Effector CD4-positive, alpha-beta T cell (primary cell): ENCODE data around the gene FOXN3.

Experiments used
- DNase-seq: peaks from one replicate; pipeline ENCODE4 v3.0.0-alpha.2; 2020

The FOXN3 gene

GRCh38 chr14:89245802-89246201, 171.2 kb downstream of the FOXN3 start:
- DNase-seq = no peak

- no peak for DNase-seq
Observed at GRCh38 chr14:89244720-89245119, 172.3 kb downstream of the FOXN3 start.

- no peak for DNase-seq
Observed at GRCh38 chr14:89243741-89244140, 173.3 kb downstream of the FOXN3 start.

- no peak for DNase-seq
Observed at GRCh38 chr14:89243286-89243685, 173.7 kb downstream of the FOXN3 start.

- DNase-seq = no peak
Observed at GRCh38 chr14:89242652-89243279, 174.3 kb downstream of the FOXN3 start.

- DNase-seq = no peak
Observed at GRCh38 chr14:89241934-89242651, 174.9 kb downstream of the FOXN3 start.

GRCh38 chr14:89241257-89241656, 175.8 kb downstream of the FOXN3 start:
- no peak for DNase-seq

- no peak for DNase-seq
Observed at GRCh38 chr14:89240414-89240813, 176.6 kb downstream of the FOXN3 start.

- no peak for DNase-seq
Observed at GRCh38 chr14:89239023-89239422, 178.0 kb downstream of the FOXN3 start.

- no peak for DNase-seq
Observed at GRCh38 chr14:89237921-89238529, 179.0 kb downstream of the FOXN3 start.

- no peak for DNase-seq
Observed at GRCh38 chr14:89236851-89237250, 180.2 kb downstream of the FOXN3 start.

GRCh38 chr14:89233184-89233583, 183.8 kb downstream of the FOXN3 start:
- DNase-seq = no peak

- DNase-seq = no peak
Observed at GRCh38 chr14:89232265-89233070, 184.6 kb downstream of the FOXN3 start.

- DNase-seq = no peak
Observed at GRCh38 chr14:89231426-89232113, 185.5 kb downstream of the FOXN3 start.

GRCh38 chr14:89228921-89229639, 188.0 kb downstream of the FOXN3 start:
- no peak for DNase-seq

- no peak for DNase-seq
Observed at GRCh38 chr14:89227496-89227836, 189.6 kb downstream of the FOXN3 start.

- no peak for DNase-seq
Observed at GRCh38 chr14:89226801-89227495, 190.1 kb downstream of the FOXN3 start.

GRCh38 chr14:89225607-89226006, 191.4 kb downstream of the FOXN3 start:
- DNase-seq = no peak

- DNase-seq = no peak
Observed at GRCh38 chr14:89221109-89221810, 195.8 kb downstream of the FOXN3 start.

GRCh38 chr14:89219051-89219450, 198.0 kb downstream of the FOXN3 start:
- no peak for DNase-seq

- DNase-seq = no peak
Observed at GRCh38 chr14:89217891-89218290, 199.1 kb downstream of the FOXN3 start.
